GM13977 (cell line): Measurements from ENCODE around the gene MED16.

ENCODE experiments used
- DNase-seq: peaks from one replicate; pipeline ENCODE4 v3.0.0; 2012; ENCODE audit warnings: low spot score
- in situ Hi-C: fragments of 300-500 bp; cut with MboI; formaldehyde crosslinking; loops from one replicate; pipeline ENCODE4 v1.12.0; 2022; ENCODE audit warnings: low sequenced_read_pairs, low pct_unique_long_range_greater_than_20kb, mixed read lengths, inconsistent platforms; ENCODE audit not compliant: unreplicated experiment
- TF ChIP-seq, protein P1 (sequence below): IDR thresholded peaks from 2 replicates; pipeline ENCODE4 v1.5.1; 2012; ENCODE audit warnings: mild to moderate bottlenecking, control low read depth; ENCODE audit not compliant: insufficient read depth; ENCODE audit errors: extremely low read depth, missing control alignments

The MED16 gene

DNA sequence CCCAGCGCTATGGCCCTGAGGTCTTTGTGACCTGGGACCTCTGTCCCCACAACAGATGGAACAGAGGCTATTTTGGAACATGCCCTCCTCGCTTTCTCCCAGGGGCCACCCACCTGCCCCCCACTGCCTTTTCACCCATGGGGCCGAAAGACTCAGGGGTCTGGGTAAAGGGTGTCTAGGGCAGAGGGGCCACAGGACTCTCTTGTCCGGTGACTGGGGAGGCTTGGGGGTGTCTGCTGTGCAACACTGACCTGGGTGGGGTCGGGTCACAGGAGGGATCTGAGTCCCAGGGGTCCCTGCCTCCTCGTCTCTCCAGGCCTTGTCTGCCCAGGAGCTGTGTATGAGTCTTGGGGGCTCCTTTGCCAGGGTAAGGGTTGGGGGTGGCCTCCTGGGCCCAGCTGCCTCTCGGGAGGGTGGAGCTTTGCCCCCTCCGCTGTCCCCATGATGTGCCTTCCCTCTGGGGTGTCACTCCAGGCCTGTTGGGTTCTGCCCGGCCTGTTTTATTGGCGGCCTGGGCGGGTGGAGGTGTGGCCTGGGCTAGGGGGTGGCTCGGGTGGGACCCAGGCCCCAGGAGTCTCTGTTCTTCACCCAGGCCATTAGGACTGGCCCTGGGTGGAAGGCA lies 34.9 kb upstream of the MED16 start:
- DNase-seq = no peak
- in situ Hi-C loops = loop anchor here (10.0 kb wide), 1 partner anchor 63 kb away; no protein-coding TSS in a partner anchor
- TF ChIP-seq, protein P1, sequence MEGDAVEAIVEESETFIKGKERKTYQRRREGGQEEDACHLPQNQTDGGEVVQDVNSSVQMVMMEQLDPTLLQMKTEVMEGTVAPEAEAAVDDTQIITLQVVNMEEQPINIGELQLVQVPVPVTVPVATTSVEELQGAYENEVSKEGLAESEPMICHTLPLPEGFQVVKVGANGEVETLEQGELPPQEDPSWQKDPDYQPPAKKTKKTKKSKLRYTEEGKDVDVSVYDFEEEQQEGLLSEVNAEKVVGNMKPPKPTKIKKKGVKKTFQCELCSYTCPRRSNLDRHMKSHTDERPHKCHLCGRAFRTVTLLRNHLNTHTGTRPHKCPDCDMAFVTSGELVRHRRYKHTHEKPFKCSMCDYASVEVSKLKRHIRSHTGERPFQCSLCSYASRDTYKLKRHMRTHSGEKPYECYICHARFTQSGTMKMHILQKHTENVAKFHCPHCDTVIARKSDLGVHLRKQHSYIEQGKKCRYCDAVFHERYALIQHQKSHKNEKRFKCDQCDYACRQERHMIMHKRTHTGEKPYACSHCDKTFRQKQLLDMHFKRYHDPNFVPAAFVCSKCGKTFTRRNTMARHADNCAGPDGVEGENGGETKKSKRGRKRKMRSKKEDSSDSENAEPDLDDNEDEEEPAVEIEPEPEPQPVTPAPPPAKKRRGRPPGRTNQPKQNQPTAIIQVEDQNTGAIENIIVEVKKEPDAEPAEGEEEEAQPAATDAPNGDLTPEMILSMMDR = no peak

DNA sequence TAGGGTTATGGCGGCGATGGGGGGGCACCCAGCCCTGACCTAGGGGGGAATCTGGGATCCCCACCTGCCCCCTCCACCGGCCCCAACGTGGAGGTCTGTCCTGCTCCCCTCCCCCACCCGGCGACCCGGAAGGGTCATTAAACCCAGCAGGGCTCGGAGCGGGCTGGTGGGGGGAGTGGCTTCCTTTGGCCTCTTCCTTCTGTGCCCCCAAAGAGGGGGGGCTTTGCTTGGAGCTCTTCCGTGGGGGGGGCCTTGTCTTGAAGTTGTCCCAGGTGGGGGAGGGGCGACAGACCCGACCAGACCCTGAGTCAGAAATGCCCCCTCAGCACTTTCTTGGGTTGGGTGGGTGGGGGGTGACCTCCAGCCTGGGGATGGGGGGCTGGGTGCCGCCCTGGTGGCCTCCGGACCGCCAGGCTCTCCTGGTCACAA lies 34.4 kb upstream of the MED16 start:
- in situ Hi-C loops = loop anchor here (10.0 kb wide), 1 partner anchor 63 kb away; no protein-coding TSS in a partner anchor
- no peak for DNase-seq
- TF ChIP-seq, protein P1 = no peak

- DNase-seq = peak; percentile 88
- in situ Hi-C loops = loop anchor here (10.0 kb wide), 1 partner anchor 62 kb away; no protein-coding TSS in a partner anchor
- TF ChIP-seq, protein P1 = no peak
Measured at GRCh38 chr19:926589-927350, 33.8 kb upstream of the MED16 start.

- TF ChIP-seq, protein P1 = no peak
- no peak for DNase-seq
- in situ Hi-C loops = loop anchor here (10.0 kb wide), 1 partner anchor 61 kb away; no protein-coding TSS in a partner anchor
Measured at GRCh38 chr19:926323-926588, 33.3 kb upstream of the MED16 start.

- TF ChIP-seq, protein P1 = no peak
- peak; percentile 95 for DNase-seq
- in situ Hi-C loops = loop anchor here (10.0 kb wide), 1 partner anchor 61 kb away; no protein-coding TSS in a partner anchor
Measured at GRCh38 chr19:925526-926322, 32.7 kb upstream of the MED16 start, which contains the start of gene ARID3A. Gene ARID3A (plus strand): TSS chr19:926035. CDS start chr19:929529, 3,494 bp downstream.

- TF ChIP-seq, protein P1 = no peak
- DNase-seq = peak; percentile 81
- in situ Hi-C loops = loop anchor here (10.0 kb wide), 1 partner anchor 60 kb away; no protein-coding TSS in a partner anchor
Measured at GRCh38 chr19:925087-925525, 32.1 kb upstream of the MED16 start.
